GM18511 (cell line): ENCODE measurements around the gene RAB27B.

Experiments
- ATAC-seq: cut with Tn5 transposase; IDR thresholded peaks from one replicate; pipeline ENCODE4 v1.9.1; 2021; ENCODE audit warnings: mild to moderate bottlenecking, moderate library complexity; ENCODE audit not compliant: unreplicated experiment

The RAB27B gene

GRCh38 chr18:54906331-54907185, 78.3 kb downstream of the RAB27B start:
- no peak for ATAC-seq

- ATAC-seq, result no peak
Observed at GRCh38 chr18:54909538-54909937, 81.3 kb downstream of the RAB27B start.

- ATAC-seq, result no peak
Observed at GRCh38 chr18:54910161-54910919, 82.1 kb downstream of the RAB27B start.

GRCh38 chr18:54911551-54911950, 83.3 kb downstream of the RAB27B start:
- no peak for ATAC-seq

- ATAC-seq, result no peak
Observed at GRCh38 chr18:54914816-54915215, 86.5 kb downstream of the RAB27B start.

GRCh38 chr18:54916507-54916906, 88.2 kb downstream of the RAB27B start:
- ATAC-seq, result no peak

- ATAC-seq, result no peak
Observed at GRCh38 chr18:54918060-54918459, 89.8 kb downstream of the RAB27B start.

GRCh38 chr18:54919412-54919811, 91.1 kb downstream of the RAB27B start:
- no peak for ATAC-seq

- no peak for ATAC-seq
Observed at GRCh38 chr18:54923339-54923956, 95.2 kb downstream of the RAB27B start.

- ATAC-seq, result no peak
Observed at GRCh38 chr18:54924948-54925347, 96.7 kb downstream of the RAB27B start.

GRCh38 chr18:54926593-54927325, 98.5 kb downstream of the RAB27B start:
- ATAC-seq, result no peak

- no peak for ATAC-seq
Observed at GRCh38 chr18:54928236-54928635, 100.0 kb downstream of the RAB27B start.

GRCh38 chr18:54931152-54931551, 102.9 kb downstream of the RAB27B start:
- no peak for ATAC-seq

GRCh38 chr18:54932472-54932871, 104.2 kb downstream of the RAB27B start:
- no peak for ATAC-seq

- ATAC-seq, result no peak
Observed at GRCh38 chr18:54938506-54938905, 110.2 kb downstream of the RAB27B start.

GRCh38 chr18:54939361-54939917, 111.2 kb downstream of the RAB27B start:
- ATAC-seq, result no peak

GRCh38 chr18:54942144-54942543, 113.9 kb downstream of the RAB27B start:
- ATAC-seq, result no peak

- ATAC-seq, result no peak
Observed at GRCh38 chr18:54942569-54942968, 114.3 kb downstream of the RAB27B start.
